ENCODE measurements around the gene NUBPL. TPM values are rescaled to one million over a fixed set of nuclear protein-coding genes. Genes with fewer than 3 reads are reported as not detected.
"Not testable (repeated sequence)": the region's sequence is repeated elsewhere in the genome, so short reads cannot be mapped to it uniquely, and the experiment has no call there.

The NUBPL gene
- total and polyA plus RNA-seq, 5 donors from 2014 or later: 4.2 to 9.9 (median 7.8) TPM

GRCh38 chr14:31740688-31741087, 179.5 kb downstream of the NUBPL start:
- Histone ChIP-seq H3K4me3 (ENCODE audit: low read depth, low read length) (no peak overlapping the region), H3K4me1 (ENCODE audit: control insufficient read depth, insufficient read depth, low read length, poor library complexity, severe bottlenecking) (no peaks in the 10 kb centered on the region), H3K27ac (ENCODE audit: insufficient read depth, low read length, poor library complexity, severe bottlenecking) (no peak overlapping the region), H3K9me3 (ENCODE audit: control insufficient read depth in 2 of 2, low read length in 2 of 2) (peaks cover under 1 to 3% of the 10 kb centered on the region in 2 experiments), H3K36me3 (ENCODE audit: control insufficient read depth, insufficient read depth, low read length) (no peaks in the 10 kb centered on the region), H3K27me3 (ENCODE audit: control insufficient read depth, insufficient read depth, low read length) (no peaks in the 10 kb centered on the region)
- no peak for DNase-seq
- peaks cover 0 to 7% (median under 1%) of the 10 kb centered on the region in 4 donors for H3K4me1 Mint-ChIP-seq
- H3K36me3 Mint-ChIP-seq: peaks cover 7% of the 10 kb centered on the region
- H3K27me3 Mint-ChIP-seq: no peaks in the 10 kb centered on the region
- H3K4me3 Mint-ChIP-seq: no peak overlapping the region
- ATAC-seq (ENCODE audit: low read depth in 2 of 2): no peak
- H3K9me3 Mint-ChIP-seq: peaks cover 4 to 17% (median 12%) of the 10 kb centered on the region in 7 donors
- H3K27ac Mint-ChIP-seq: no peak overlapping the region

- Mint-ChIP-seq H3K4me3 (no peak overlapping the region), H3K4me1 (peaks cover 0 to 11% (median under 1%) of the 10 kb centered on the region in 4 donors), H3K36me3 (peaks cover 21% of the 10 kb centered on the region), H3K27ac (no peak overlapping the region), H3K27me3 (no peaks in the 10 kb centered on the region), H3K9me3 (peaks cover 3 to 52% (median 25%) of the 10 kb centered on the region in 7 donors)
- ATAC-seq (ENCODE audit: low read depth in 2 of 2): no peak
- H3K27ac ChIP-seq (ENCODE audit: insufficient read depth, low read length, poor library complexity, severe bottlenecking): no peak overlapping the region
- H3K27me3 ChIP-seq (ENCODE audit: control insufficient read depth, insufficient read depth, low read length): no peaks in the 10 kb centered on the region
- no peak overlapping the region for H3K4me3 ChIP-seq (ENCODE audit: low read depth, low read length)
- no peaks in the 10 kb centered on the region for H3K36me3 ChIP-seq (ENCODE audit: control insufficient read depth, insufficient read depth, low read length)
- H3K4me1 ChIP-seq (ENCODE audit: control insufficient read depth, insufficient read depth, low read length, poor library complexity, severe bottlenecking): no peaks in the 10 kb centered on the region
- DNase-seq: no peak
- peaks cover 25 to 27% of the 10 kb centered on the region in 2 experiments for H3K9me3 ChIP-seq (ENCODE audit: control insufficient read depth in 2 of 2, low read length in 2 of 2)
Measured at GRCh38 chr14:31745741-31746140, 184.5 kb downstream of the NUBPL start.

GRCh38 chr14:31746326-31746725, 185.1 kb downstream of the NUBPL start:
- Mint-ChIP-seq H3K27me3 (no peaks in the 10 kb centered on the region), H3K27ac (no peak overlapping the region), H3K4me3 (no peak overlapping the region), H3K36me3 (peaks cover 26% of the 10 kb centered on the region), H3K4me1 (peaks cover 0 to 9% (median under 1%) of the 10 kb centered on the region in 4 donors), H3K9me3 (peaks cover 2 to 54% (median 26%) of the 10 kb centered on the region in 7 donors)
- Histone ChIP-seq H3K4me1 (ENCODE audit: control insufficient read depth, insufficient read depth, low read length, poor library complexity, severe bottlenecking) (no peaks in the 10 kb centered on the region), H3K9me3 (ENCODE audit: control insufficient read depth in 2 of 2, low read length in 2 of 2) (peaks cover 25 to 27% of the 10 kb centered on the region in 2 experiments), H3K27ac (ENCODE audit: insufficient read depth, low read length, poor library complexity, severe bottlenecking) (no peak overlapping the region), H3K27me3 (ENCODE audit: control insufficient read depth, insufficient read depth, low read length) (no peaks in the 10 kb centered on the region), H3K36me3 (ENCODE audit: control insufficient read depth, insufficient read depth, low read length) (no peaks in the 10 kb centered on the region), H3K4me3 (ENCODE audit: low read depth, low read length) (no peak overlapping the region)
- ATAC-seq (ENCODE audit: low read depth in 2 of 2): no peak
- no peak for DNase-seq

- no peaks in the 10 kb centered on the region for H3K27me3 Mint-ChIP-seq
- H3K9me3 Mint-ChIP-seq: peaks cover 1 to 59% (median 23%) of the 10 kb centered on the region in 7 donors
- Histone ChIP-seq H3K36me3 (ENCODE audit: control insufficient read depth, insufficient read depth, low read length) (no peaks in the 10 kb centered on the region), H3K27ac (ENCODE audit: insufficient read depth, low read length, poor library complexity, severe bottlenecking) (no peak overlapping the region), H3K27me3 (ENCODE audit: control insufficient read depth, insufficient read depth, low read length) (no peaks in the 10 kb centered on the region), H3K4me1 (ENCODE audit: control insufficient read depth, insufficient read depth, low read length, poor library complexity, severe bottlenecking) (no peaks in the 10 kb centered on the region), H3K9me3 (ENCODE audit: control insufficient read depth in 2 of 2, low read length in 2 of 2) (peaks cover 25 to 27% of the 10 kb centered on the region in 2 experiments), H3K4me3 (ENCODE audit: low read depth, low read length) (no peak overlapping the region)
- peaks cover 36% of the 10 kb centered on the region for H3K36me3 Mint-ChIP-seq
- no peak overlapping the region for H3K27ac Mint-ChIP-seq
- no peak for ATAC-seq (ENCODE audit: low read depth in 2 of 2)
- no peak for DNase-seq
- no peak overlapping the region for H3K4me3 Mint-ChIP-seq
- peaks cover 0 to 15% (median under 1%) of the 10 kb centered on the region in 4 donors for H3K4me1 Mint-ChIP-seq
Measured at GRCh38 chr14:31749275-31749674, 188.1 kb downstream of the NUBPL start.

GRCh38 chr14:31751047-31751446, 189.8 kb downstream of the NUBPL start:
- Mint-ChIP-seq H3K4me1 (peaks cover 0 to 15% (median under 1%) of the 10 kb centered on the region in 4 donors), H3K36me3 (peaks cover 39% of the 10 kb centered on the region), H3K9me3 (peaks cover 3 to 54% (median 22%) of the 10 kb centered on the region in 7 donors)
- H3K27ac ChIP-seq (ENCODE audit: insufficient read depth, low read length, poor library complexity, severe bottlenecking); H3K4me1 ChIP-seq (ENCODE audit: control insufficient read depth, insufficient read depth, low read length, poor library complexity, severe bottlenecking); H3K4me3 ChIP-seq (ENCODE audit: low read depth, low read length); DNase-seq; ATAC-seq (ENCODE audit: low read depth in 2 of 2); H3K27me3 ChIP-seq (ENCODE audit: control insufficient read depth, insufficient read depth, low read length); H3K27me3 Mint-ChIP-seq; H3K27ac Mint-ChIP-seq; H3K36me3 ChIP-seq (ENCODE audit: control insufficient read depth, insufficient read depth, low read length); H3K4me3 Mint-ChIP-seq: not testable (repeated sequence)
- peaks cover 19 to 25% of the 10 kb centered on the region in 2 experiments for H3K9me3 ChIP-seq (ENCODE audit: control insufficient read depth in 2 of 2, low read length in 2 of 2)

- peaks cover 27% of the 10 kb centered on the region for H3K36me3 Mint-ChIP-seq
- no peaks in the 10 kb centered on the region for H3K27me3 ChIP-seq (ENCODE audit: control insufficient read depth, insufficient read depth, low read length)
- H3K36me3 ChIP-seq (ENCODE audit: control insufficient read depth, insufficient read depth, low read length): no peaks in the 10 kb centered on the region
- no peak overlapping the region for H3K27ac ChIP-seq (ENCODE audit: insufficient read depth, low read length, poor library complexity, severe bottlenecking)
- H3K9me3 ChIP-seq (ENCODE audit: control insufficient read depth in 2 of 2, low read length in 2 of 2): peaks cover 11 to 16% of the 10 kb centered on the region in 2 experiments
- DNase-seq (no peak), ATAC-seq (ENCODE audit: low read depth in 2 of 2) (no peak)
- peaks cover 0 to 11% (median 3%) of the 10 kb centered on the region in 4 donors for H3K4me1 Mint-ChIP-seq
- no peaks in the 10 kb centered on the region for H3K4me1 ChIP-seq (ENCODE audit: control insufficient read depth, insufficient read depth, low read length, poor library complexity, severe bottlenecking)
- H3K27me3 Mint-ChIP-seq: no peaks in the 10 kb centered on the region
- H3K27ac Mint-ChIP-seq: no peak overlapping the region
- H3K9me3 Mint-ChIP-seq: peaks cover 3 to 42% (median 13%) of the 10 kb centered on the region in 7 donors
- no peak overlapping the region for H3K4me3 ChIP-seq (ENCODE audit: low read depth, low read length)
- H3K4me3 Mint-ChIP-seq: no peak overlapping the region
Measured at GRCh38 chr14:31752867-31753661, 191.9 kb downstream of the NUBPL start.

GRCh38 chr14:31758941-31759340, 197.7 kb downstream of the NUBPL start:
- H3K9me3 Mint-ChIP-seq: peaks cover 0 to 9% (median 3%) of the 10 kb centered on the region in 7 donors
- Histone ChIP-seq H3K27ac (ENCODE audit: insufficient read depth, low read length, poor library complexity, severe bottlenecking) (no peak overlapping the region), H3K9me3 (ENCODE audit: control insufficient read depth in 2 of 2, low read length in 2 of 2) (no peaks in the 10 kb centered on the region), H3K27me3 (ENCODE audit: control insufficient read depth, insufficient read depth, low read length) (no peaks in the 10 kb centered on the region), H3K36me3 (ENCODE audit: control insufficient read depth, insufficient read depth, low read length) (no peaks in the 10 kb centered on the region), H3K4me1 (ENCODE audit: control insufficient read depth, insufficient read depth, low read length, poor library complexity, severe bottlenecking) (no peaks in the 10 kb centered on the region), H3K4me3 (ENCODE audit: low read depth, low read length) (no peak overlapping the region)
- DNase-seq: no peak
- ATAC-seq (ENCODE audit: low read depth in 2 of 2): no peak
- H3K27me3 Mint-ChIP-seq: no peaks in the 10 kb centered on the region
- no peak overlapping the region for H3K4me3 Mint-ChIP-seq
- H3K4me1 Mint-ChIP-seq: peaks cover 0 to 4% (median 2%) of the 10 kb centered on the region in 4 donors
- peaks cover 7% of the 10 kb centered on the region for H3K36me3 Mint-ChIP-seq
- H3K27ac Mint-ChIP-seq: no peak overlapping the region
